Measurements from ENCODE around the gene LRRC17. TPM values are rescaled to one million over a fixed set of nuclear protein-coding genes. Genes with fewer than 3 reads are reported as not detected.

Gene LRRC17
- total RNA-seq, 1 experiment from 2014 or later = 0.47 TPM

- Histone ChIP-seq H3K4me2 (ENCODE audit: low read length) (no peak overlapping the region), H3K9me3 (ENCODE audit: control insufficient read depth in 1 of 2, insufficient read depth in 1 of 2, low read depth in 1 of 2, low read length in 2 of 2) (no peaks in the 10 kb centered on the region), H3K4me3 (replicated peaks in 1 of 2; ENCODE audit: low read depth in 1 of 2, low read length in 2 of 2) (no peak overlapping the region), H2AFZ (ENCODE audit: low read depth, low read length, poor library complexity, severe bottlenecking) (no peak overlapping the region), H4K20me1 (ENCODE audit: insufficient read depth) (no peaks in the 10 kb centered on the region), H3K36me3 (ENCODE audit: control insufficient read depth in 1 of 2, insufficient read depth in 2 of 2, low read length in 2 of 2) (no peaks in the 10 kb centered on the region), H3K4me1 (ENCODE audit: control insufficient read depth in 1 of 2, insufficient read depth in 2 of 2, low read length in 2 of 2) (peaks cover 0 to 11% of the 10 kb centered on the region in 2 experiments; a peak in 3 of 4 replicates), H3K9ac (ENCODE audit: low read length) (no peak overlapping the region), H3K9me2 (ENCODE audit: insufficient read depth) (no peaks in the 10 kb centered on the region), H3K79me2 (ENCODE audit: insufficient read depth, low read length) (no peaks in the 10 kb centered on the region), H3K27me3 (ENCODE audit: insufficient read depth, low read length) (no peaks in the 10 kb centered on the region), H3K27ac (ENCODE audit: low read depth, low read length) (no peak overlapping the region)
- DNase-seq (ENCODE audit: low read depth, low spot score) = no peak
- no peak for ATAC-seq
- ChIA-PET CTCF (no interaction called here), POLR2A (interaction anchor here (1.2 kb wide), 1 partner anchor 15 kb away, joined by 3 read pairs; no protein-coding TSS in a partner anchor), RAD21 (ENCODE audit: low non-redundant PET in 1 of 2, low total read pairs in 2 of 2, uncharacterized antibody in 2 of 2, unreplicated experiment in 2 of 2) (no interaction called here)
- intact Hi-C loops (cut with micrococcal nuclease) = no loop called here
- BruUV-seq (replicated peaks) = no TSS peak
- TF ChIP-seq ZBTB33 (IDR thresholded peaks at IDR 0.05; ENCODE audit: extremely low read depth, insufficient replicate concordance, low read length) = no peak
- TF ChIP-seq YY1 (IDR thresholded peaks at IDR 0.05; ENCODE audit: extremely low read depth, insufficient replicate concordance, low read depth, low read length) = no peak
- TF ChIP-seq MAX (IDR thresholded peaks at IDR 0.05) = no peak
- no peak for TF ChIP-seq CEBPB (IDR thresholded peaks at IDR 0.05; ENCODE audit: low read depth)
- TF ChIP-seq CBX3 (IDR thresholded peaks at IDR 0.05; ENCODE audit: low read depth) = no peak
- TF ChIP-seq REST (IDR thresholded peaks at IDR 0.05; ENCODE audit: low read depth) = no peak
- no peak for TF ChIP-seq POLR2A (IDR thresholded peaks at IDR 0.05; ENCODE audit: borderline replicate concordance, extremely low read depth, insufficient read depth, insufficient read length)
- no peak for TF ChIP-seq SIN3A (IDR thresholded peaks at IDR 0.05; ENCODE audit: low read depth)
- TF ChIP-seq CTCF (IDR thresholded peaks at IDR 0.05 in 2 of 3, conservative IDR thresholded peaks at IDR 0.05 in 1 of 3; ENCODE audit: borderline replicate concordance in 1 of 3, insufficient read depth in 1 of 3, low read depth in 2 of 3, low read length in 2 of 3) = no peak
- no peak for TF ChIP-seq ATF3 (IDR thresholded peaks at IDR 0.05)
- no peak for TF ChIP-seq EGR1 (IDR thresholded peaks at IDR 0.05; ENCODE audit: low read depth)
- no peak for TF ChIP-seq FOSL1 (IDR thresholded peaks at IDR 0.05; ENCODE audit: low read depth)
- TF ChIP-seq EZH2 (IDR thresholded peaks at IDR 0.05) = no peak
- no peak for TF ChIP-seq RAD21 (IDR thresholded peaks at IDR 0.05; ENCODE audit: low read depth)
- no peak for TF ChIP-seq ZFX (IDR thresholded peaks at IDR 0.05)
- no peak for TF ChIP-seq SRF (IDR thresholded peaks at IDR 0.05; ENCODE audit: low read depth)
These were observed 22.9 kb upstream of the LRRC17 start for GRCh38 chr7:102889851-102890250.

Measured in HCT116 (cell line).